H1 (cell line): ENCODE measurements around the gene CPLANE2. TPM values are rescaled to one million over a fixed set of nuclear protein-coding genes. Genes with fewer than 3 reads are reported as not detected.

Experiments
- CTCF ChIA-PET: fragments of 300-600 bp; sonication (Branson Sonifier 250); formaldehyde crosslinking; loops from one replicate; lab custom pipeline; 2021; ENCODE audit not compliant: partially characterized antibody; lab: Charles Lee
- POLR2A ChIA-PET: fragments of 300-600 bp; sonication (Branson Sonifier 250); formaldehyde crosslinking; loops from one replicate; lab custom pipeline; 2021; ENCODE audit warnings: inconsistent platforms; ENCODE audit not compliant: partially characterized antibody; lab: Charles Lee
- DNase-seq, 2 experiments: peaks; one replicate each; pipeline versions ENCODE4 v3.0.0 to v3.0.0-alpha.2; 2010 to 2022; ENCODE audit warnings: low spot score in 2 of 2, low read depth in 1 of 2, mixed read lengths in 1 of 2
- FAIRE-seq: peaks from 2 replicates; lab custom pipeline; 2011; peaks lifted over from hg19 to GRCh38; lab: Jason Lieb, UNC
- H2AFZ ChIP-seq: 2 replicates; pipeline ENCODE4 v1.8.1; 2012; ENCODE audit warnings: low read length, inconsistent platforms
- H2AK5ac ChIP-seq: 2 replicates; pipeline ENCODE4 v1.6.1; 2013; ENCODE audit warnings: low read depth, low read length
- H2BK120ac ChIP-seq: replicated peaks from 2 replicates; pipeline ENCODE3; 2013; ENCODE audit warnings: low read depth, low read length, inconsistent platforms
- H2BK12ac ChIP-seq: 2 replicates; pipeline ENCODE4 v1.6.1; 2013; ENCODE audit warnings: low read depth, low read length
- H2BK15ac ChIP-seq: 2 replicates; pipeline ENCODE4 v1.6.1; 2013; ENCODE audit warnings: low read length
- H2BK20ac ChIP-seq: 2 replicates; pipeline ENCODE4 v1.6.1; 2013; ENCODE audit warnings: low read length
- H2BK5ac ChIP-seq: 2 replicates; pipeline ENCODE4 v1.6.1; 2013; ENCODE audit warnings: low read depth, low read length
- H3K14ac ChIP-seq: 2 replicates; pipeline ENCODE4 v1.6.1; 2013; ENCODE audit warnings: inconsistent platforms; ENCODE audit not compliant: insufficient read length
- H3K18ac ChIP-seq: 2 replicates; pipeline ENCODE4 v1.6.1; 2013; ENCODE audit warnings: low read length; ENCODE audit errors: extremely low read depth
- H3K23ac ChIP-seq: 2 replicates; pipeline ENCODE4 v1.6.1; 2013; ENCODE audit warnings: inconsistent platforms; ENCODE audit not compliant: insufficient read length
- H3K23me2 ChIP-seq: 2 replicates; pipeline ENCODE4 v1.6.1; 2013; ENCODE audit warnings: low read depth, low read length
- H3K27ac ChIP-seq: 2 replicates; pipeline ENCODE4 v1.6.1; 2011; ENCODE audit warnings: low read depth, low read length, inconsistent platforms
- H3K27me3 ChIP-seq, 4 experiments: replicated peaks in 1 of 4; 1 replicate in 1 of 4; 2 replicates in 3 of 4; pipeline versions ENCODE4 v1.6.1 to v1.8.1; 2011 to 2013; ENCODE audit warnings: low read length in 3 of 4, mild to moderate bottlenecking in 3 of 4, inconsistent platforms in 2 of 4, mixed read lengths in 2 of 4, moderate library complexity in 1 of 4; ENCODE audit not compliant: control insufficient read depth in 3 of 4, insufficient read depth in 3 of 4; ENCODE audit errors: extremely low read depth in 1 of 4
- H3K36me3 ChIP-seq, 4 experiments: 2 replicates each; pipeline versions ENCODE4 v1.6.1 to v1.8.1; 2011 to 2013; ENCODE audit warnings: mild to moderate bottlenecking in 4 of 4, low read length in 3 of 4, moderate library complexity in 2 of 4, control low read depth in 1 of 4, inconsistent platforms in 1 of 4; ENCODE audit not compliant: insufficient read depth in 4 of 4, control insufficient read depth in 2 of 4
- H3K4ac ChIP-seq: replicated peaks from 2 replicates; pipeline ENCODE3; 2013; ENCODE audit warnings: low read length, low read depth, mixed read lengths, inconsistent platforms; ENCODE audit not compliant: insufficient read length
- H3K4me1 ChIP-seq, 4 experiments: replicated peaks in 1 of 4; 1 replicate in 1 of 4; 2 replicates in 3 of 4; pipeline versions ENCODE4 v1.6.1 to v1.8.1; 2011 to 2013; ENCODE audit warnings: low read length in 3 of 4, inconsistent platforms in 2 of 4, mixed read lengths in 1 of 4; ENCODE audit not compliant: insufficient read depth in 4 of 4, control insufficient read depth in 3 of 4
- H3K4me2 ChIP-seq, 2 experiments: 2 replicates each; pipeline versions ENCODE4 v1.6.1 to v1.8.1; 2011 to 2013; ENCODE audit warnings: low read depth in 2 of 2, low read length in 2 of 2, control low read depth in 1 of 2, inconsistent platforms in 1 of 2, mild to moderate bottlenecking in 1 of 2; ENCODE audit not compliant: insufficient read depth in 1 of 2
- H3K4me3 ChIP-seq, 4 experiments: fragments of 200-600, 300-600 bp in 1 of 4; sonication (generic), shearing (Covaris generic), sonication (Bioruptor Twin) in 1 of 4; 2 replicates each; pipeline versions ENCODE4 v1.5.1 to v1.8.1; 2011 to 2016; ENCODE audit warnings: low read length in 4 of 4, low read depth in 3 of 4, control low read depth in 2 of 4, inconsistent platforms in 2 of 4, mild to moderate bottlenecking in 2 of 4, mixed read lengths in 1 of 4, moderate library complexity in 1 of 4; ENCODE audit not compliant: insufficient read depth in 2 of 4; ENCODE audit errors: extremely low read depth in 1 of 4
- H3K56ac ChIP-seq: replicated peaks from 2 replicates; pipeline ENCODE3; 2013; ENCODE audit warnings: low read depth, mild to moderate bottlenecking, mixed read lengths, low read length, inconsistent platforms; ENCODE audit not compliant: insufficient read length
- H3K79me1 ChIP-seq: 2 replicates; pipeline ENCODE4 v1.6.1; 2013; ENCODE audit warnings: low read depth, low read length, control low read depth
- H3K79me2 ChIP-seq, 2 experiments: 2 replicates each; pipeline versions ENCODE4 v1.6.1 to v1.8.1; 2012 to 2013; ENCODE audit warnings: low read length in 2 of 2, mild to moderate bottlenecking in 2 of 2, inconsistent platforms in 1 of 2; ENCODE audit not compliant: insufficient read depth in 2 of 2, control insufficient read depth in 1 of 2
- H3K9ac ChIP-seq, 4 experiments: replicated peaks in 1 of 4; 1 replicate in 1 of 4; 2 replicates in 3 of 4; pipeline versions ENCODE4 v1.6.1 to v1.8.1; 2011 to 2013; ENCODE audit warnings: low read depth in 3 of 4, low read length in 3 of 4, control low read depth in 2 of 4, mild to moderate bottlenecking in 2 of 4, moderate library complexity in 2 of 4, inconsistent platforms in 1 of 4; ENCODE audit errors: extremely low read depth in 1 of 4
- H3K9me3 ChIP-seq, 2 experiments: 2 replicates each; pipeline versions ENCODE4 v1.6.1 to v1.8.1; 2012 to 2013; ENCODE audit warnings: mild to moderate bottlenecking in 2 of 2, moderate library complexity in 2 of 2, control low read depth in 1 of 2, inconsistent platforms in 1 of 2, low read depth in 1 of 2, low read length in 1 of 2, mixed read lengths in 1 of 2; ENCODE audit not compliant: insufficient read depth in 2 of 2
- H4K20me1 ChIP-seq, 2 experiments: replicated peaks in 1 of 2; 2 replicates each; pipeline versions ENCODE3 to v1.8.1; 2011 to 2013; ENCODE audit warnings: inconsistent platforms in 2 of 2, low read length in 2 of 2, mild to moderate bottlenecking in 1 of 2; ENCODE audit not compliant: insufficient read depth in 2 of 2, control insufficient read depth in 1 of 2
- H4K5ac ChIP-seq: 2 replicates; pipeline ENCODE4 v1.6.1; 2013; ENCODE audit warnings: low read length, low read depth, mixed read lengths, inconsistent platforms; ENCODE audit not compliant: insufficient read length
- H4K8ac ChIP-seq: 2 replicates; pipeline ENCODE4 v1.8.0; 2013; ENCODE audit warnings: mild to moderate bottlenecking, moderate library complexity, low read length, inconsistent platforms; ENCODE audit not compliant: insufficient read depth; ENCODE audit errors: extremely low read depth
- H4K91ac ChIP-seq: replicated peaks from 2 replicates; pipeline ENCODE3; 2013; ENCODE audit warnings: low read length, mixed read lengths, inconsistent platforms; ENCODE audit not compliant: insufficient read length
- WGBS, 2 experiments: shearing (Covaris generic) in 1 of 2; methylation state at CpG; one replicate each; pipeline versions ENCODE4 v1.1.6 to v1.1.7; 2013 to 2015; ENCODE audit warnings: low lambda C conversion rate in 2 of 2, mixed read lengths in 2 of 2, inconsistent platforms in 1 of 2, low coverage in 1 of 2, missing lambda C conversion rate in 1 of 2; ENCODE audit not compliant: insufficient replicate concordance in 2 of 2, insufficient coverage in 1 of 2, insufficient read length in 1 of 2; ENCODE audit errors: extremely low coverage in 1 of 2, missing lambda C conversion rate in 1 of 2; 5-methylcytosine and 5-hydroxymethylcytosine counted together
- polyA plus RNA-seq, 7 experiments: library from polyadenylated mRNA; depleted of rRNA in 3 of 7; stranded (reverse) in 5 of 7; unstranded in 2 of 7; fragments of >200 nt in 5 of 7; fragments of 200-250 nt in 2 of 7; gene quantifications; 1 replicate in 5 of 7; 2 replicates in 1 of 7; 4 replicates in 1 of 7; pipeline versions ENCODE4 v1.2.1 to v1.2.3, GENCODE V29; 2011 to 2013; ENCODE audit warnings: missing spikeins in 2 of 7, mixed read lengths in 2 of 7
- total RNA-seq: library from RNA; stranded (reverse); fragmentation: NEBNext Ultra II Directional; extraction: Animal tissue kit (Norgen Biotek cat#: 25700); gene quantifications from 2 replicates; pipeline ENCODE4 v1.2.1, GENCODE V29; 2021

Gene CPLANE2
- total and polyA plus RNA-seq, 2 of the 8 experiments (the other 6 are each of a cell fraction or from before 2014, with no cell fraction given): 2.3 to 2.5 TPM

DNA sequence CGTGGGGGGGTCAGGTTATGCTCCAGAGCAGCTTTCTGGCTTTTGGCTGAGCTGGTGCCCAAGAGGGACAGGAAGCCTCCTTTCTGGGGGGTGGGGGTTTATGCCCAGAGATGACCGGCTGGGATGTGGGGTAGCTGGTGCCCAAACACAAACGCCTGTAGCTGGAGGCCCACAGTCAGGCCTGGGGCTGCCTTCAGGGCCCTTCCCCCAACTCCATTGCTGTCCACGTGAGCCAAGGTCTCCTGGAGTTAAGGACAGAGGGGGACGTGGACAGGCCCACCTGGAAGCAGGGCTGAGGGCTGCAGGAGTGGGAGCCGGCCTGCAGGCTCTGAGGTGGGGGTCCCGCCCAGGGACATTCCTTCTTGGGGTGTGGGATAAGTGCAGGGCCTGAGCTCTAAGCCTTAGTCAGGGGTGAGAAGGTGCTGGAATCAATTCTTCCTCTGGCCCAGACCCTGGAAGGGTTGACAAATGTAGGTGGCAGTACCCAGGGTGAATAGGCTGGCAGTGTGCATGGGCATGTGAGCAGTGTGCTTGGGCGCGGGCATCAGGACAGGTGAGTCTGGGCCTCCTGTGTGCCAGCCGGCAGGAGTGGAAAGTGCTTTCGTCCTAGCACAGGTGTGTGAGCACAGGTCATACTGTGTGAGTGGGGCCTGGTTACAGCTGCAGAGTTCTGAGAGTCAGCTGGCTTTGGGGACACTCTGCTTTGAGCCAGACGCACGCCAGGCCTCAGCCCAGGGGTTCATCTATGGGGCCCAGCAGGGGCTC lies 6.8 kb downstream of the CPLANE2 start:
- POLR2A ChIA-PET: interaction anchor here (1.0 to 5.3 kb wide), 3 partner anchors 13 to 26 kb away, joined by 3 to 32 read pairs (median 4); partner anchors contain the start of gene ARHGEF19
- CTCF ChIA-PET: interaction anchor here (0.6 to 13.8 kb wide), 9 partner anchors 12 to 460 kb away, joined by 3 to 106 read pairs (median 4); partner anchors contain the start of gene ARHGEF19

More for the DNA sequence above, 6.8 kb downstream of the CPLANE2 start:
- DNase-seq (no peak), FAIRE-seq (no peak)
- 74% methylated on average over 13 of the region's 13 CpGs; no CpG with 5 or more reads in 1 of the 2 experiments for WGBS, 2 experiments
- H3K27ac ChIP-seq: no peak overlapping the region
- no peaks in the 10 kb centered on the region; the same call in none of the 2 replicates for H3K79me1 ChIP-seq
- peaks cover 5 to 8% of the 10 kb centered on the region in 2 experiments for H4K20me1 ChIP-seq
- H3K4ac ChIP-seq: no peak overlapping the region
- no peak overlapping the region for H2BK120ac ChIP-seq
- no peak overlapping the region for H3K18ac ChIP-seq
- H4K8ac ChIP-seq: no peak overlapping the region
- peaks cover 8% of the 10 kb centered on the region for H3K23me2 ChIP-seq
- H3K4me1 ChIP-seq: peaks cover 0 to 16% (median 9%) of the 10 kb centered on the region in 4 experiments; a peak in 5 of 7 replicates
- H4K5ac ChIP-seq: no peak overlapping the region
- H3K23ac ChIP-seq: no peak overlapping the region
- H2BK15ac ChIP-seq: no peak overlapping the region
- no peak overlapping the region for H4K91ac ChIP-seq
- no peak overlapping the region for H3K56ac ChIP-seq
- H3K4me2 ChIP-seq: no peak overlapping the region
- H3K9ac ChIP-seq: no peak overlapping the region; a peak in 1 of 7 replicates
- H2AK5ac ChIP-seq: no peak overlapping the region
- peaks cover 18 to 46% (median 41%) of the 10 kb centered on the region in 4 experiments for H3K27me3 ChIP-seq
- no peak overlapping the region for H2AFZ ChIP-seq
- H2BK12ac ChIP-seq: no peak overlapping the region
- no peak overlapping the region for H2BK20ac ChIP-seq
- H2BK5ac ChIP-seq: no peak overlapping the region
- H3K4me3 ChIP-seq: no peak overlapping the region
- no peak overlapping the region for H3K14ac ChIP-seq
- no peaks in the 10 kb centered on the region for H3K36me3 ChIP-seq
- no peaks in the 10 kb centered on the region for H3K79me2 ChIP-seq
- H3K9me3 ChIP-seq: no peaks in the 10 kb centered on the region
